K562 treated with DMSO at 1 percent for 4 hours (cell line): Measurements from ENCODE around the gene DDTL. TPM values are rescaled to one million over a fixed set of nuclear protein-coding genes. Genes with fewer than 3 reads are reported as not detected.

Experiments used
- total RNA-seq: library from RNA; unstranded; fragments of 300-600 nt; gene quantifications from 2 replicates; pipeline ENCODE4 v1.2.3, GENCODE V29; 2022; ENCODE audit not compliant: insufficient read depth

Gene DDTL
- total RNA-seq = 2.7 TPM in 1 of 2 replicates, not detected in the other

GRCh38 chr22:23966568-23966967 is at the start of gene DDTL:
Gene DDTL (plus strand): TSS chr22:23966888. CDS start chr22:23966915, 27 bp downstream.

GRCh38 chr22:23961084-23961771 is 5.5 kb upstream of the DDTL start, which contains the start of gene GSTT2B:
Gene GSTT2B (minus strand): TSS chr22:23961195. CDS start chr22:23961131, 64 bp downstream.

GRCh38 chr22:23974345-23974744 is 7.7 kb downstream of the DDTL start, which contains the start of gene DDT:
Gene DDT (minus strand): TSS chr22:23974441. CDS start chr22:23974414, 27 bp downstream.

GRCh38 chr22:23979557-23980240 is 13.0 kb downstream of the DDTL start, which contains the start of gene GSTT2:
Gene GSTT2 (plus strand): TSS chr22:23980134.

GRCh38 chr22:24005201-24005600 is 38.5 kb downstream of the DDTL start, which contains the start of gene GSTT4:
Gene GSTT4 (minus strand): TSS chr22:24005453. CDS start chr22:24005356, 97 bp downstream.

Other genes starting within 250 kb of the DDTL start
- gene ZNF70, start 215.8 kb upstream of the DDTL start, total RNA-seq = 0.64 and 1.1 TPM in 2 replicates
- gene VPREB3, start 212.5 kb upstream of the DDTL start, total RNA-seq = not detected in 2 replicates
- not detected in 2 replicates for gene C22orf15, start 203.9 kb upstream of the DDTL start, total RNA-seq
- 152 and 165 TPM in 2 replicates for gene CHCHD10, start 198.9 kb upstream of the DDTL start, total RNA-seq
- 1.0 TPM in 1 of 2 replicates, not detected in the other for gene MMP11, start 194.0 kb upstream of the DDTL start, total RNA-seq
- gene SMARCB1, start 179.9 kb upstream of the DDTL start, total RNA-seq = 88.8 and 96.2 TPM in 2 replicates
- 5.4 and 5.5 TPM in 2 replicates for gene DERL3, start 127.9 kb upstream of the DDTL start, total RNA-seq
- gene SLC2A11, start 109.0 kb upstream of the DDTL start, total RNA-seq = 4.0 and 5.6 TPM in 2 replicates
- gene MIF, start 72.5 kb upstream of the DDTL start, total RNA-seq = 381 and 435 TPM in 2 replicates
- gene GSTT2B, start 5.7 kb upstream of the DDTL start, total RNA-seq = not detected in 2 replicates
- 96.8 and 105 TPM in 2 replicates for gene DDT, start 7.6 kb downstream of the DDTL start, total RNA-seq
- gene GSTT2, start 13.2 kb downstream of the DDTL start, total RNA-seq = not detected in 2 replicates
- not detected in 2 replicates for gene GSTT4, start 38.6 kb downstream of the DDTL start, total RNA-seq
- gene CABIN1, start 44.4 kb downstream of the DDTL start, total RNA-seq = 28.4 and 40.6 TPM in 2 replicates
- gene SUSD2, start 214.6 kb downstream of the DDTL start, total RNA-seq = 1.1 and 1.3 TPM in 2 replicates